HepG2 (cell line): ENCODE measurements around the gene QKI. TPM values are rescaled to one million over a fixed set of nuclear protein-coding genes. Genes with fewer than 3 reads are reported as not detected.
A peak's percentile ranks its signal among the peaks of the same experiment; 100 is the strongest.

ENCODE experiments used
- HES4 ChIP-seq: sonication (generic); formaldehyde crosslinking; IDR thresholded peaks from 2 replicates; pipeline ENCODE4 v1.9.0; 2021; ENCODE audit warnings: mild to moderate bottlenecking, missing genetic modification reagents, borderline replicate concordance
- ISL2 ChIP-seq: sonication (generic); formaldehyde crosslinking; IDR thresholded peaks from 2 replicates; pipeline ENCODE4 v1.5.0; 2020; ENCODE audit warnings: missing genetic modification reagents
- MED8 ChIP-seq: sonication (generic); formaldehyde crosslinking; IDR thresholded peaks from 2 replicates; pipeline ENCODE4 v1.8.1; 2023; ENCODE audit warnings: mild to moderate bottlenecking, missing genetic modification reagents; ENCODE audit not compliant: insufficient replicate concordance
- REST ChIP-seq, 2 experiments: IDR thresholded peaks; 2 replicates each; pipeline ENCODE4 v1.6.1; 2011 to 2012; ENCODE audit warnings: low read length in 2 of 2, borderline replicate concordance in 1 of 2, low read depth in 1 of 2, mild to moderate bottlenecking in 1 of 2, moderate library complexity in 1 of 2
- SAFB2 ChIP-seq: sonication (generic); formaldehyde crosslinking; IDR thresholded peaks from 2 replicates; pipeline ENCODE4 v1.5.1; 2020; ENCODE audit warnings: missing genetic modification reagents, low read depth, mild to moderate bottlenecking, borderline replicate concordance
- SMYD3 ChIP-seq: sonication (generic); formaldehyde crosslinking; IDR thresholded peaks from 2 replicates; pipeline ENCODE4 v1.8.1; 2023; ENCODE audit warnings: mild to moderate bottlenecking, missing genetic modification reagents
- THYN1 ChIP-seq: sonication (generic); formaldehyde crosslinking; IDR thresholded peaks from 2 replicates; pipeline ENCODE4 v1.8.1; 2023; ENCODE audit warnings: low read depth, mild to moderate bottlenecking, moderate library complexity, missing genetic modification reagents, borderline replicate concordance
- TRIM22 ChIP-seq: fragments of 450-650 bp; IDR thresholded peaks from 2 replicates; pipeline ENCODE4 v1.6.1; 2017
- YEATS4 ChIP-seq: sonication (generic); formaldehyde crosslinking; IDR thresholded peaks from 2 replicates; pipeline ENCODE4 v1.4.0; 2020; ENCODE audit warnings: missing genetic modification reagents, borderline replicate concordance
- ZNF101 ChIP-seq: sonication (generic); formaldehyde crosslinking; IDR thresholded peaks from 2 replicates; pipeline ENCODE4 v1.4.0; 2020; ENCODE audit warnings: mild to moderate bottlenecking, low read depth, missing genetic modification reagents, borderline replicate concordance
- ZNF556 ChIP-seq: sonication (generic); formaldehyde crosslinking; IDR thresholded peaks from 2 replicates; pipeline ENCODE4 v1.4.0; 2020; ENCODE audit warnings: mild to moderate bottlenecking, missing genetic modification reagents, borderline replicate concordance
- ZNF878 ChIP-seq: sonication (generic); formaldehyde crosslinking; IDR thresholded peaks from 2 replicates; pipeline ENCODE4 v1.8.1; 2023; ENCODE audit warnings: mild to moderate bottlenecking, missing genetic modification reagents, moderate library complexity
- ZSCAN20 ChIP-seq: sonication (generic); formaldehyde crosslinking; IDR thresholded peaks from 2 replicates; pipeline ENCODE4 v1.4.0; 2020; ENCODE audit warnings: missing genetic modification reagents, mild to moderate bottlenecking, borderline replicate concordance
- polyA plus RNA-seq, 8 experiments: library from polyadenylated mRNA; depleted of rRNA in 3 of 8; stranded (reverse) in 7 of 8; unstranded in 1 of 8; fragments of >200 nt; fragmentation: Illumina TruSeq in 4 of 8; extraction: Trizol in 4 of 8; gene quantifications; 2 replicates each; pipeline versions ENCODE4 v1.2.1 to v1.2.3, GENCODE V29; 2011 to 2016; ENCODE audit warnings: low read depth in 4 of 8, missing spikeins in 1 of 8, mixed read lengths in 1 of 8; ENCODE audit not compliant: insufficient read depth in 1 of 8
- total RNA-seq, 5 experiments: library from RNA; depleted of rRNA; stranded (reverse); fragments of >200 nt; fragmentation: Illumina TruSeq; extraction: Trizol; gene quantifications; 2 replicates each; pipeline ENCODE4 v1.2.3, GENCODE V29; 2016; ENCODE audit warnings: low read depth in 1 of 5
- TF ChIP-seq, protein P1 (sequence below): IDR thresholded peaks from 2 replicates; pipeline ENCODE4 v1.6.1; 2016; ENCODE audit warnings: control low read depth
- TF ChIP-seq, protein P2 (sequence below): IDR thresholded peaks from 2 replicates; pipeline ENCODE4 v1.6.1; 2016; ENCODE audit warnings: low read depth, missing genetic modification reagents, missing compliant biosample characterization

The QKI gene
- total and polyA plus RNA-seq, 2 of the 13 experiments (the other 11 are each of a cell fraction or from before 2014, with no cell fraction given), result 136 to 137 TPM

- TF ChIP-seq SMYD3 (CRISPR knock-in tag) (no peak), SAFB2 (CRISPR knock-in tag) (0 out of 2 replicates have a peak, but pooled peaks have one; percentile 51), YEATS4 (CRISPR knock-in tag) (peak; percentile 84), ISL2 (CRISPR knock-in tag) (no peak), MED8 (peak; percentile 22), REST (IDR thresholded peaks at IDR 0.05; ENCODE audit: borderline replicate concordance in 1 of 2, low read depth in 1 of 2, low read length in 2 of 2) (no peak; a peak in 1 of 4 replicates), HES4 (CRISPR knock-in tag) (peak; percentile 74; the same call in 1 of the 2 replicates), ZNF556 (no peak), ZSCAN20 (CRISPR knock-in tag) (peak; percentile 93), ZNF101 (no peak), THYN1 (CRISPR knock-in tag) (0 out of 2 replicates have a peak, but pooled peaks have one; percentile 90), ZNF878 (CRISPR knock-in tag) (0 out of 2 replicates have a peak, but pooled peaks have one; percentile 14), TRIM22 (no peak)
- TF ChIP-seq, protein P1, sequence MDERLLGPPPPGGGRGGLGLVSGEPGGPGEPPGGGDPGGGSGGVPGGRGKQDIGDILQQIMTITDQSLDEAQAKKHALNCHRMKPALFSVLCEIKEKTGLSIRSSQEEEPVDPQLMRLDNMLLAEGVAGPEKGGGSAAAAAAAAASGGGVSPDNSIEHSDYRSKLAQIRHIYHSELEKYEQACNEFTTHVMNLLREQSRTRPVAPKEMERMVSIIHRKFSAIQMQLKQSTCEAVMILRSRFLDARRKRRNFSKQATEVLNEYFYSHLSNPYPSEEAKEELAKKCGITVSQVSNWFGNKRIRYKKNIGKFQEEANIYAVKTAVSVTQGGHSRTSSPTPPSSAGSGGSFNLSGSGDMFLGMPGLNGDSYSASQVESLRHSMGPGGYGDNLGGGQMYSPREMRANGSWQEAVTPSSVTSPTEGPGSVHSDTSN, result no peak
- TF ChIP-seq, protein P2, sequence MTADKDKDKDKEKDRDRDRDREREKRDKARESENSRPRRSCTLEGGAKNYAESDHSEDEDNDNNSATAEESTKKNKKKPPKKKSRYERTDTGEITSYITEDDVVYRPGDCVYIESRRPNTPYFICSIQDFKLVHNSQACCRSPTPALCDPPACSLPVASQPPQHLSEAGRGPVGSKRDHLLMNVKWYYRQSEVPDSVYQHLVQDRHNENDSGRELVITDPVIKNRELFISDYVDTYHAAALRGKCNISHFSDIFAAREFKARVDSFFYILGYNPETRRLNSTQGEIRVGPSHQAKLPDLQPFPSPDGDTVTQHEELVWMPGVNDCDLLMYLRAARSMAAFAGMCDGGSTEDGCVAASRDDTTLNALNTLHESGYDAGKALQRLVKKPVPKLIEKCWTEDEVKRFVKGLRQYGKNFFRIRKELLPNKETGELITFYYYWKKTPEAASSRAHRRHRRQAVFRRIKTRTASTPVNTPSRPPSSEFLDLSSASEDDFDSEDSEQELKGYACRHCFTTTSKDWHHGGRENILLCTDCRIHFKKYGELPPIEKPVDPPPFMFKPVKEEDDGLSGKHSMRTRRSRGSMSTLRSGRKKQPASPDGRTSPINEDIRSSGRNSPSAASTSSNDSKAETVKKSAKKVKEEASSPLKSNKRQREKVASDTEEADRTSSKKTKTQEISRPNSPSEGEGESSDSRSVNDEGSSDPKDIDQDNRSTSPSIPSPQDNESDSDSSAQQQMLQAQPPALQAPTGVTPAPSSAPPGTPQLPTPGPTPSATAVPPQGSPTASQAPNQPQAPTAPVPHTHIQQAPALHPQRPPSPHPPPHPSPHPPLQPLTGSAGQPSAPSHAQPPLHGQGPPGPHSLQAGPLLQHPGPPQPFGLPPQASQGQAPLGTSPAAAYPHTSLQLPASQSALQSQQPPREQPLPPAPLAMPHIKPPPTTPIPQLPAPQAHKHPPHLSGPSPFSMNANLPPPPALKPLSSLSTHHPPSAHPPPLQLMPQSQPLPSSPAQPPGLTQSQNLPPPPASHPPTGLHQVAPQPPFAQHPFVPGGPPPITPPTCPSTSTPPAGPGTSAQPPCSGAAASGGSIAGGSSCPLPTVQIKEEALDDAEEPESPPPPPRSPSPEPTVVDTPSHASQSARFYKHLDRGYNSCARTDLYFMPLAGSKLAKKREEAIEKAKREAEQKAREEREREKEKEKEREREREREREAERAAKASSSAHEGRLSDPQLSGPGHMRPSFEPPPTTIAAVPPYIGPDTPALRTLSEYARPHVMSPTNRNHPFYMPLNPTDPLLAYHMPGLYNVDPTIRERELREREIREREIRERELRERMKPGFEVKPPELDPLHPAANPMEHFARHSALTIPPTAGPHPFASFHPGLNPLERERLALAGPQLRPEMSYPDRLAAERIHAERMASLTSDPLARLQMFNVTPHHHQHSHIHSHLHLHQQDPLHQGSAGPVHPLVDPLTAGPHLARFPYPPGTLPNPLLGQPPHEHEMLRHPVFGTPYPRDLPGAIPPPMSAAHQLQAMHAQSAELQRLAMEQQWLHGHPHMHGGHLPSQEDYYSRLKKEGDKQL, result peak; percentile 10; the same call in 1 of the 2 replicates
Measured at GRCh38 chr6:163413345-163414116, 987 bp upstream of the QKI start (continued).
